LNCAP (cell line): ENCODE data around the gene PUSL1.

Experiments used
- TF ChIP-seq, protein P1 (sequence below): fragments of 450-650 bp; IDR thresholded peaks from 2 replicates; pipeline ENCODE4 v1.5.1; 2017; ENCODE audit warnings: mild to moderate bottlenecking

The PUSL1 gene

DNA sequence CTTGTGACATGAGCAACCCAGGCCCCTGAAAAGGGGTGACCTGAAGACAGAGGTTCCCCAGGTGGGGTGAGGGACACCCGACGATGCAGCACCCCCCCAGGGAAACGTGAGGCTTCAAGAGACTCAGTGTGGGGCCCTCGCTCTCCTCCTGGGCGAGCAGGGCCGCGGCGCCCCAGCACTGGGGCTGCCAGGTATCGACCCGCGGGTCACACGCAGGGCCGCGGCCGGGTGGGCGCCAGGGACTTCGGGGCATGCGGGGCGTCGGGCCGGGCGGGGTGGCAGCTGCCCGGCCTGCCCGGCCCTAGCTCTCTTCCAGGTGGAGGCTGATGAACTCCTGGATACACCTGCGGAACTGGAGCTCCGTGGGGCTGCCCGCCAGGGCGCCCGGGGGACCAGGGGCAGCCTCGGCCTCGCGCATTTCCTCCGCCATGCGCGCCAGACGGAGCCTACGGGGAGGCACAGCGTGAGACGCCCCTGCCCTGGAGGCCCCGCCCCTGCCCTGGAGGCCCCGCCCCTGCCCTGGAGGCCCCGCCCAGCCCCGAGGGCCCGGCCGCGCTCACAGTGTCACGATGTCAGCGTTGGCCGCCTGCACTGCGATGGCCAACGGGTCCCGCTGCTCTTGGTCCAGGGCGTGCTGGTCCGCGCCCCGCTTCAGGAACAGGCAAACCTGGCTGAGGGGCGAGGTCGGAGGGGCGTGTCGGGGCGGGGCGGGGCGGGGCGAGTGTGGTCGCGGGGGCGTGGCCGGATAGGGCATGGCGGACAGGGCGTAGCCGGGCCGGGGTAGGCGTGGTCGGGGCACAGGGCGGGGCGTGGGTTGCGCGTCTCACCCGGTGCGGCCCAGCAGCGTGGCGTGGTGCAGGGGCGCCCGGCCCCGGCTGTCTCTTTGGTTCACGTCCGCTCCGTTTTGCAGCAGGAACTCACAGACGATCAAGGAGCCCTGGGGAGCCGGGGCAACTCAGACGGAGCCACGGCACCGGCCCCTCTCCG lies 14.8 kb upstream of the PUSL1 start:
- TF ChIP-seq, protein P1, sequence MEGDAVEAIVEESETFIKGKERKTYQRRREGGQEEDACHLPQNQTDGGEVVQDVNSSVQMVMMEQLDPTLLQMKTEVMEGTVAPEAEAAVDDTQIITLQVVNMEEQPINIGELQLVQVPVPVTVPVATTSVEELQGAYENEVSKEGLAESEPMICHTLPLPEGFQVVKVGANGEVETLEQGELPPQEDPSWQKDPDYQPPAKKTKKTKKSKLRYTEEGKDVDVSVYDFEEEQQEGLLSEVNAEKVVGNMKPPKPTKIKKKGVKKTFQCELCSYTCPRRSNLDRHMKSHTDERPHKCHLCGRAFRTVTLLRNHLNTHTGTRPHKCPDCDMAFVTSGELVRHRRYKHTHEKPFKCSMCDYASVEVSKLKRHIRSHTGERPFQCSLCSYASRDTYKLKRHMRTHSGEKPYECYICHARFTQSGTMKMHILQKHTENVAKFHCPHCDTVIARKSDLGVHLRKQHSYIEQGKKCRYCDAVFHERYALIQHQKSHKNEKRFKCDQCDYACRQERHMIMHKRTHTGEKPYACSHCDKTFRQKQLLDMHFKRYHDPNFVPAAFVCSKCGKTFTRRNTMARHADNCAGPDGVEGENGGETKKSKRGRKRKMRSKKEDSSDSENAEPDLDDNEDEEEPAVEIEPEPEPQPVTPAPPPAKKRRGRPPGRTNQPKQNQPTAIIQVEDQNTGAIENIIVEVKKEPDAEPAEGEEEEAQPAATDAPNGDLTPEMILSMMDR = no peak

DNA sequence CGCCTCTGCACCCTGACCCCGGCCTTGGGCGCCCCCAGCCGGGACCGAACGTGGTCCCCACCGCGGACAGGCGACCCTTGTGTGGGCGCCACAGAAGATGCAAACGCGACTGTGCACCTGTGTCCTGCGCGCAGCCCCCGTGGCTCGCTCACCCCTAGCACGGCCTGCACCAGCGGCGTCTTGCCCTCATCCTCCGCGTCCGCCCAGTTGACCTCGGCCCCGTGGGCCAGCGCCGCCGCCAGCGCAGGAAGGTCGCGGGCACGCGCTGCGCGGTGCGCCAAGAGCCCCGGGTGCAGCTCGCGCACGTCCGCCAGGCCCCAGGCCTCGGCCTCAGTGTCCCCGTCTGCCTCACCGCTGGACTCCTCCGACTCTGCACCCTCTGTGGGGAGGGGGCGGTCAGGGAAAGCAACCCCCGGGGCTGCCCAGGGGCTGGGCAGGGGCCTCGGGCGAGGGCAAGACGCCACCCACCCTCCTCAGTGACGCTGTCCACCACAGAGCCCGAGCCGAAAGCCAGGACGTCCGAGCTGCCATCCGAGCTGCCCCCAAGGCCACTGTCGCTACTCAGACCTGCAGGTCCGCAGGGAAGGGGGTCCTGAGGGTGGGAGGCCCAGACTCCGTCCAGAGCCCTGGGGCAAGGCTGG lies 14.0 kb upstream of the PUSL1 start:
- TF ChIP-seq, protein P1 = no peak

DNA sequence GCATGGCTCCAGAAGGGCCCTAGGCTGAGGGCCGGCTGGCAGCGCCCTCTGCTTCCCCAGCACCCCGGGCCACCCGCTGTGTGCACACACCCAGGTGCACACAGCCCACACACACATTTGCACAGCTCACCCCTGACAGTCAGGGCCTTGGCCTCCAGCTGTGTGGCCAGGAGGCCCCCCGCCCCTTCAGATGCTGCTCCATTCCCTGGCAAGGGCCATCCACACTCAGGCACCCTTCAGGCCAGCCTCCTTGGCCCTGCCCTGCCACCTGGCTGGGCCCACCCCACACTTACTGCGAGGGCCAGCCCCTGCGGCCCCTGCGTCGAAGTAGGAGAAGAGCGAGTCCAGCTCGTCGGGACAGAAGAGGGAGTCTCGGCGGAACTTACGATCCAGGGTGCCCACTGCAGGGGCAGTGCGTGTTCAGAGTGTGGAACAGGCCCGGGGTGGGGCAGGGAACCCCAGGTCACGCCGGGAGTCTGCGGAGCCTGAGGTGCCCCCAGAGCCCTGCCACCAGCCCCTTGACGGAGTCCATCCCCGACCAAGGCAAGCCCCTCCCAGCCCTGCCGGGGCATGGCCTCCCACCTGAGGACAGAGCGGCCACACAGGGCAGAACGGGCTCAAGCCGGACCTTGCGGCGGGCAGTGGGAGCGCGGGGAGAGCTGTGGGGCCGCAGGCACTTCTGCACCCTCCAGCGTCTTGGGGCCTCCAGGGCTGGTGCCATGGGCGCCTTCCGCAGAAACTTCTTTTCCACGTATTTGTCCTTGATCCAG lies 13.1 kb upstream of the PUSL1 start:
- TF ChIP-seq, protein P1 = no peak

DNA sequence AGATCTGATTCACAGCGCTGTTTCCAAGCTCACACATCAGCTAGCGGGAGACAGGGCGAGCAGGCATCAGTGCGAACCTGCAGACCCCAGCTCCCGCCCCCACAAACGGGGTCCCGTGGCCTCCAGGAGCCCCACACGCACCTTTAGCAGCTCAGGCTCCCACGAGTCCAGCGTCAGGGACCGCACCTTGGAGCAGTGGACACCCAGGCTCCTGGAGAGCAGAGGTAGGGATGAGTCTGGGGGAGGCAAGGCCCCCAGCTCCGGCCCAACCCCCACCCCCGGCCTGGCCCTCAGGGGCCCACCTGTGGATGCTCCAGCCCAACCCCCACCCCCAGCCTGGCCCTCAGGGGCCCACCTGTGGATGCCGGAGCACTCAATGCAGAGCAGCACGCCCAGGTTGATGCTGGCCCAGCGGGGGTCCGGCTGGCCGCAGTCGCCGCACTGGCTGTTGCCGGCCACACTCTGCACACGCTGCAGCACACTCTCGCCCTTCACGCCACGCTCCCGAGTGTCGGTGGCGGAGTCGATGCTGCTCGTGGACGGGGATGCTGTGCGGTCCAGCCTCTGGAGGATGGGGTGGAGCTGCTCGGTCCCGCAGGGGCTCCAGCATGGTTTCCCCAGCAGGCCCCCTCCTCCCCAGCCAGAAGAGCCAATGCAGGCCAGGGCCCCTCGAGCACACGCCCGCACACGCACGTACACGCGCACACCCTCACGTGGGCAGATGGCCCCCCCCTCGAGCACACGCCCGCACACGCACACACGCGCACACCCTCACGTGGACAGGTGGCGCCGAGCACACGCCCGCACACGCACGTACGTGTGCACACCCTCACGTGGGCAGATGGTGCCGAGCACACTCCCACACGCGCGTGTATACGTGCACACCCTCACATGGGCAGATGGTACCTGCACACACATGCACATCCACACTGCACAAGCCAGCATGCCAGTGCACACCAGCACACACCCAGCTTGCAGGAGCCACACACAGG lies 12.0 kb upstream of the PUSL1 start:
- TF ChIP-seq, protein P1 = no peak

DNA sequence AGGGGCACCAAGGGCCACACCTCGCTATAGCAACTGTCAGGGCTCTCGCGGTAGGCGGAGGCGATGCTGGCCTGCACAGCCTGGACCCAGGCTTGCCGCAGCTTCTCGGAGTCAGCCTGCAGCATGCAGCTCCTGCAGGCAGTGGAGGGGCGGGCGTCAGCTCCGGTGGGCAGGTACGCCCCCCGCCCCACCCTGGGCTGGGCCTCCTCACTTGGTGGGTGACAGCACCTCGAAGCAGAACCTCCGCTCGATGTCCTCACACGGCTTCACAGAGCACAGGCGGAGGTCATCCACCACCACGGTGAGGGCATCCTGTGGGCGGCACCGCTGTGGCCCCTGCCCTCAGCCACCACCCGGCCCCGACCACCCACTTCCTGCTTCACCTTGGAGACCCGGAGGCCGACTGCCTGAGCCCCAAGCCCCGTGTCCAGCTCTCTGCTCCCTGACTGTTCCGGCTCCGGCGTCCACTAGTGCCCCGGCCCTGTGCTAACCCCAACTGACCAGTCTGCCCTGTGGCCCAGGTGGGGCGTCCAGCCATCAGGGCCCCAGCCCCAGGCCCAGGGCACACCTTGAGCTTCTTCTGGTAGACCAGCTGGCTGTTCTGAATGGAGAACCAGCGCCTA lies 10.5 kb upstream of the PUSL1 start:
- TF ChIP-seq, protein P1 = no peak

DNA sequence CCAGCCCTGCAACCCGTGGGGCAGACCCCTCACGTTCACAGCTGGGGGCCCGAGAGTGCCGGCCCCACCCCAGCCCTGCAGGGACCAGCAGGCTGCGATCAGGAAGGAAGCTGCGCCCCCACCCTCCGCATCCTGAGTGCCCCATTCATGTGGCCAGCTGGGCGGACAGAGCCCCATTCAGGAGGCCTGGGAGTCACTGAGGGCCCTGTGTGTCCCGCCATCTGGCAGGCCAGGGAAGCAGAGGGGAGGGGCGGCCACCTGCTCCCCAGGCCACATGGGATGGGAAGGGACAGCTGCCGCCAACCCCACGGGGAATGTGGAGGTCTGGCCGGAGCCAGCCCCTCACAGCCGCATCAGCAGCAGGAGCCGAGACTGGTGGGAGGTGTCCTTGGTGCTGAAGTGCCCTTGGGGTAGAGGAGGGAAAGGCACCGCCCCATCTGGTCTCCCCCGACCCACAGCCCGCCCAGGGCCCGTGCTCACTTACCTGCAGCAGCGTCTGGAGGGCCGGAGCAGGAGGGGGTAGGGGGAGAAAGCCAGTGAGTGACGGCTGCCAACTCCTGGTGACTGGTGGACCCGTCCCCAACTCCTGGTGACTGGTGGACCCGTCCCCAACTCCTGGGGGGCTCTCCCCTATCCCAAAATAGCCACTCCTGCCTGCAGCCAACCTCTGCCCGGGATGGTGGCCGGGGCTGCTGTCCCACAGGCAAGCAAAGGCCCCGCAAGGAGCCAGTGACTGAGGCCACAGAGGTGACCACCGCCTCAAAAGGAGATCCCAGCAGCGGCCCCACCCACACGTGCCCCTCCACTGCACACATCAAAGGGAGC lies 9.3 kb upstream of the PUSL1 start:
- TF ChIP-seq, protein P1 = no peak
